IPS-18c (cell line): ENCODE results near the gene OPRPN.

Experiments
- H3K4me3 ChIP-seq: 2 replicates; pipeline ENCODE4 v1.7.0; 2013; ENCODE audit warnings: low read depth, mild to moderate bottlenecking, low read length, moderate library complexity; ENCODE audit not compliant: insufficient read depth
- H3K9me3 ChIP-seq: one replicate; pipeline ENCODE4 v1.6.1; 2013; ENCODE audit warnings: mild to moderate bottlenecking, low read length, moderate library complexity; ENCODE audit not compliant: control insufficient read depth, insufficient read depth

Gene OPRPN, protein sequence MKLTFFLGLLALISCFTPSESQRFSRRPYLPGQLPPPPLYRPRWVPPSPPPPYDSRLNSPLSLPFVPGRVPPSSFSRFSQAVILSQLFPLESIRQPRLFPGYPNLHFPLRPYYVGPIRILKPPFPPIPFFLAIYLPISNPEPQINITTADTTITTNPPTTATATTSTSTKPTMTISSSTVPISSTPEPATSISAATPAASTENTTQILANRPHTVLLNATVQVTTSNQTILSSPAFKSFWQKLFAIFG

DNA sequence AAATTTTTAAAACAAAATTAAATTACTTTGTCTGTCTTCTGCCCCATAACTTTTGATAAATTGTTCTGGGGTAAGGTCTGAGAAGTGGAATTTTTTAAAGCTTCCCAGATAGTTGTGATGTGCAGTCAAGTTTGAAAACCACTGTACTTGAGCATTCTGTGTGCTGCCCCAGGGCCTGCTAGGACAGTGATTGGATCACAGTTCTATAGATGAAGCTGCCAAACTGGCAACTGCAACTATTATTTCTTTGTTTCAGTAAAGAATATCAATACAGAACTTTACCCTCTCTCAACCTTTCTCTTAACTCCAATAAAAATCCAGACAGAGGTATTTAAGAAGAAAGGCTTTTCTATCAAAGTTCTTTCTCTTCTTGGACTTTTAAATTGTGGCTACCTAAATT is at the start of gene OPRPN:
Gene OPRPN, plus strand, starts transcription at position 361 of the 400 bp plus-strand sequence. CDS start 1,346 bp downstream, outside the sequence.
- H3K4me3 ChIP-seq = no peak within 1 kb of the TSS
- no peaks in the 10 kb centered on the region for H3K9me3 ChIP-seq

DNA sequence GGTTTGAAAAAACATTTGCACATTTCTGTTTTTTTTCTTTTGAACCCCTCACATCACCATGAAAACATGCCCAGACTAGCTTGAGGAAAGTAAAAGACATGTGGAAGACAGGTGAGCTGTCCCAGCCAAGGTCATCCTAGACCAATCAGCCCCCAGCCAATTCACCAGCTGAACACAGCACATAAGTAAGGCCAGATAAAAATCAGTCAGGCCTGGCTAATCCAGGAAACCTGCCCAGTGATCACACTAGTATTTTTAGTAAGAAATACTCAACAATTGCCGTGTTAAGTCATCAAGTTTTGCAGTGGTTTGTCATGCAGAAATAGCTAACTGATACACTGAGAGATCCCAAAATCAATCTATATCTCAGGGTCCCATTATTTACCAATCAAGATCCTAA is 41.6 kb upstream of the OPRPN start:
- Histone ChIP-seq H3K4me3 (no peak overlapping the region), H3K9me3 (no peaks in the 10 kb centered on the region)

DNA sequence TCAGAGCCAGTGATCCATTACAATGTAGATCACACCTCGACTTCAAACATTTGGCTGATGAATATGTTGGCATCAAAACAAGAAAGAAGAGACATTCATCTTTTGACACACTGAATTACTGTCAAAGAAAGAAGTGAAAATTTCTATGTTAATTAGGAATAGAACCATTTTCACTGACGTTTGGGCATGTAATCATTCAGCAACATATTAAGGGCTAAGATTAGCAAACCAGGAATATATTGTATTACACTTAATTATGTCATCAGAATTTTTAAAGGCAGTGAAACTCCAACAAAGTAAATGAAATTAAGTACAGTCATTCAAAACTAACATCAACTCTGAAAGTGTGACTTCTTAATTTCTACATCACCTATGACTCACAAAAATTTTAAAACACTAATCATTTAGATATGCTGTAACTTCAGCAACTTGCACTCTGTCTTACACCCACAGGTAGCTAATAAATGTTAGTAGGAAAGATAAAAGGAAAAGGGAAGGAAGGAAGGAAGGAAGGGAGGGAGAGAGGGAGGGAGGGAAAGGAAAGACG is 38.6 kb upstream of the OPRPN start:
- H3K9me3 ChIP-seq = no peaks in the 10 kb centered on the region
- H3K4me3 ChIP-seq = no peak overlapping the region

DNA sequence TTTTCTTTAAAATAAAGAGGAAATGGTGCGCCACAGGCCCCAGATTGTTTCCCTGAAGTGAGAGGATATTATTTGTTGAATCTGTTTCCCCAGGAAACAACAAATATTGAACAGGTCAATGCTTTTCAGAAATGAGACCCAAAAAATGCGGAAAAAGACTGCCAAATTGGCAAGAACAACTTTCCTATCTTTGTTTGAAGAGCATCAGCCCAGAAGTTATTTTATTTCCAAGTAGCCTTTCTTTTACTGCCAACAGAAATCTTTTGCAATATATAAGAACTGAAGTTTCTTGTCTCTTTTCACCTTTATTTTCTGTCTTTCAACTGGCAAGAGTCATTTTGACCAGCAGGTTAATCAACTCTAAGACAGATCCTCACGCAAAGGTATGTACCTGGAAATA is 37.3 kb upstream of the OPRPN start, which contains the start of gene SMR3A:
Gene SMR3A, plus strand, starts transcription at position 301 of the 400 bp plus-strand sequence. CDS start 1,356 bp downstream, outside the sequence.
- Histone ChIP-seq H3K9me3 (no peaks in the 10 kb centered on the region), H3K4me3 (no peak within 1 kb of the TSS)

DNA sequence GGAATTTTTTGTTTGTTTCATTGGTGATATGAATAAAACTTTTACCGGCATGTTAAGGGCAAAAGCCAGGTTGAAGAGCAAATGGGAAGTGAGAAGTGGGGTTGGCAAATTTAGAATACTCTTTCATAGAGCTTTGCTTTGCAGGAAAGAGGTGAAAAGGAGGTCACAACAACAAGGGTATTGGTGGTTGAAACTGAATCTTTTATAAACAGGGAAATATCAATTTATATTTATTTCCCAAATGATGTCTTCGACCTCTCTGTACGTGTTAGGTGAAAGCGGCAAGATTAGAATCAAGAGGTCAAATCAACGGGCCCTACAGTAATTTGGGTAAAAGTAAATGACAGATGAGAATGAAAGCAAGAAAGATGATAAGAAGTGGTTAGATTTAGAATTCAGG is 33.7 kb upstream of the OPRPN start:
- no peak overlapping the region for H3K4me3 ChIP-seq
- no peaks in the 10 kb centered on the region for H3K9me3 ChIP-seq

DNA sequence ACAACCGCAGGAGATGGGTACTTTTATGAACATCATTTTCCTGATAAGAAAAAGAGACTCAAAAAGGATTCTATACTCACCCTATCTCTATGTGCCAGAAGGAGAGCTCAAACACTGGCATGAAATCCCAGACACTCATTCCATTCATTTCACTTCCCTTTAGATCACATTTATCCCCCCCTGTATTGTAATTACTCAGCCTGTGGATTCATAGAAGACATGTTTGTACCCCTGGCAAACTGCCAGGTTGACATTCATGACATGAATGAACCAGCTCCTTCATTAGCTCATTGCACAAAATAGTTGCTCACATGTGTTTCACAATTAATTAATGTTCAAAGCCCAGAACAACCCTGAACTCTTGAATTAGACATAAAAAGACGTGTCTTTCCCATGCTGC is 32.3 kb upstream of the OPRPN start:
- no peaks in the 10 kb centered on the region for H3K9me3 ChIP-seq
- H3K4me3 ChIP-seq = no peak overlapping the region

DNA sequence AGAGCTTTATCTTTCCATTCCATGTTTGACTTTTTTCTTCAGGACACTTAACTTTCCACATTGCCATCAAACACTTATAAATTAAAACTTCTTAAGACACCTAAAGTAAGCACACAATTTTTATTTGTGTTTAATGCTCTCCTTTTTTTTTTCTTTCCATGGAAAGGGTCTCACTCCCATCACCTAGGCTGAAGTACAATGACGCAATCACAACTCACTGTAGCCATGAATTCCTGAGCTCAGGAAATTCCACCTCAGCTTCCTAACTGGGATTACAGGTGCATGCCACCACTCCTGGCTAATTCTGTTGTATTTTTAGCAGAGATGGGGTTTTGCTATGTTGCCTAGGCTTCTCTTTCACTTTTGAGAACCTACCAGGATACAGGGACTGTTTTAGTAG is 29.9 kb upstream of the OPRPN start:
- Histone ChIP-seq H3K4me3 (no peak overlapping the region), H3K9me3 (no peaks in the 10 kb centered on the region)

DNA sequence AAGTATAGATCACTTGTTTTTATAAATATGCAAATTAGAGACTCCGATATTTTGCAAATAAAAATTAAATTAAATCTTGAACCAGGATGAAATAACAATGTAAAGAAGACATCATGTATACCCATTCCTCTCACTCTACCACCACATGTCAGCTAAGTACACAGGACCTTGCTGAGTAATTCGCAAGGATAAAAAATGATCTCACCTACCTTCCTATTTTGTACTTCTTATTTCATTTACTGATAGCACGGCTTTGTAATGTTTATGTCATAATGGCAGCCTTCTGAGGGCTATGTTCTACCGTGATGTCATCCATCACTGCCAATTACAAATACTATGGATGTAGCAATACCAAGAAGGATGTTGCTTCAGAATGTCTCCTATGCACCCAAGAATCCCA is 25.8 kb upstream of the OPRPN start:
- no peaks in the 10 kb centered on the region for H3K9me3 ChIP-seq
- no peak overlapping the region for H3K4me3 ChIP-seq

DNA sequence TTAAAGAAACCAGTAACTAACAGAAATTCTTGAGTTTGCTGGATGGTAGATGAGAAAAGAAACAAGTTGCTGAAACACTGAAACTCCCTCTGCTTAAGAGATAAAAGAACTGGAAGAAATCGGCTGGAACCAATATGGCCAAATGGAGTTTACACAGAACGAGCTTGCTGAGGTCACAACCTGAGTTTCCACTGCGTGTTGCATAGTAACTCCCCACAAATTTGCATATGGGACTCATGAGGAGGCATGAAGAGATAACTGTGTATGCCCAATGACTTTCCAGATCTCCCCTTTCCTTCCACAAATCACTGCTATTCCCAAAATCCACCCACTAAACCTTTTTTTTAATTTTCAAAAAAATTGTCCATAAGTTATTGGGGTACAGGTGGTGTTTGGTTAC is 25.0 kb upstream of the OPRPN start:
- Histone ChIP-seq H3K4me3 (no peak overlapping the region), H3K9me3 (no peaks in the 10 kb centered on the region)

DNA sequence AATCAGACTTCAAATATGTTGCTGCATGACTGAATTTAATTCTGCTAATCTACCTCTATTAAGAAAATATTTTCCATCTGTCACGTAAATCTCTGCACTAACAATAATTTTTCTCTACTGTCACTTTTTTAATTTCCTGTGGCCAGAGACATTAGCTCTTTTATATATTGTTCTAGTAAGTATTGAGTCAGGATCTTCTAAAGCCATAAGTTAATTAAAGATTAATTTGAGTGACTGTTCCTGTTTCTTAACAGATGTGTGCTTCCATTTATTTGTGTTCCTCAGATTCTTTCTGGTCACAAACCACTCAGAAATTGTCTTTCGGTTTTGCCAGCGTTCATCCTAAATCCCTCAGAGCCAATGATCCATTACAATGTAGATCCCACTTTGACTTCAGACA is 17.2 kb upstream of the OPRPN start:
- Histone ChIP-seq H3K4me3 (no peak overlapping the region), H3K9me3 (no peaks in the 10 kb centered on the region)

DNA sequence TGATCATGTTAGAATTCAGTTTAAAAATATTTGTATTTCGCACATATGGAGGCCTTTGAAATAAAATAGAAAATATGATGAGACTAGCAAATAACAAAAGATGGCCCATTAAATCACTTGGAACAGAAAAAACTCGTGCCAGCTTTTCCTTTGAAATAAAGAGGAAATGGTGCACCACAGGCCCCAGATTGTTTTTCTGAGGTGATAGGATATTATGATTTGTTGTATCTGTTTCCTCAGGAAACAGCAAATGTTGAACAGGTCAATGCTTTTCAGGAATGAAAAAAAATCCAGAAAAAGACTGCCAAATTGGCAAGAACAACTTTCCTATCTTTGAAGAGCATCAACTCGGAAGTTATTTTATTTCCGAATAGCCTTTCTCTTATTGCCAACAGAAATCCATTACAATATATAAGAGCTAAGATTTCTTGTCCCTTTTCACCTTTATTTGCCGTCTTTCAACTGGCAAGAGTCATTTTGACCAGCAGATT is 15.0 kb upstream of the OPRPN start, which contains the start of gene SMR3B:
Gene SMR3B, plus strand, starts transcription at position 441 of the 491 bp plus-strand sequence. CDS start 1,380 bp downstream, outside the sequence.
- H3K9me3 ChIP-seq = no peaks in the 10 kb centered on the region

DNA sequence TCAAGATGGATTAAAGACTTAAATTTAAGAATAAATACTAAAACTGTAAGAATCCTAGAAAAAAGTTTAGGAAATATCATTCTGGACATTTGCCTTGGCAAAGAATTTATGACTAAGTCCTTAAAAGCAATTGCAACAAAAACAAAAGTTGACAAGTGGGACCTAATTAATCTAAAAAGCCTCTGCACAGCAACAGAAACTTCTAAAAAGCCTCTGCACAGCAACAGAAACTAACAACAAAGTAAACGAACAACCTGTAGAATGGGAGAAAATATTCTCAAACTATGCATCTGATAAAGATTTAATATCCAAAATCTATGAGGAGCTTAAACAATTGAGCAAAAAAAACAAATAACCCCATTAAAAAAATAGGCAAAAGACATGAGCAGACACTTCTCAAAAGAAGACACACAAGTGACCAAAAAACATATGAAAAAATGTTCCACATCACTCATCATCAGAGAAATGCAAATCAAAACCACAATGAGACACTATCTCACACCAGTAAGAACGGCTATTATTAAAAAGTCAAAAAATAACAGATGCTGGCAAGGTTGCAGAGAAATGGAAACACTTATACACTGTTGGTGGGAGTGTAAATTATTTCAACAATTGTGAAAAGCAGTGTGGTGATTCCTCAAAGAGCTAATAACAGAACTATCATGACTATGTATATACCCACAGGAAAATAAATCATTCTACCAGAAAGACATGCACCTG is 5.5 kb upstream of the OPRPN start:
- Histone ChIP-seq H3K9me3 (no peaks in the 10 kb centered on the region), H3K4me3 (no peak overlapping the region)

More for the DNA sequence above, 15.0 kb upstream of the OPRPN start, which contains the start of gene SMR3B:
- H3K4me3 ChIP-seq = no peak within 1 kb of the TSS

DNA sequence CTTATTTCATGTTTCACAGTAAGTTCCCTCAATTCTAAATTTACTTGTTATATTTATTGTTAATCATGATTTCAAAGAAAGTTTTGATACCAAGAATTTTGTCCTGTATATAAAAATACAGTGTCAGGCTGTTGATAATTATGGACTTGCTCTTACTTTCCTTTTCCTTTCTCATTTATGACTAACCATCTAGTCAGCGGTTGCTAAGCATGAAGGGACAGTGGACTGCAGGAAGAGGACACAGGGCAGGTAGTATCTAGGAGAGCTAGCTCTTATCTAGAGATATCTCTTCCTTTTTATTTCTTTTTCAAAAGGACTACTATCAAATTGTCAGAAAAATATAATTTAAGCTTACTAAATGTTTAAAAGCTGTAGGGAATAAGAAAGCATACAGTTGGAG is 1.6 kb downstream of the OPRPN start:
- H3K9me3 ChIP-seq = no peaks in the 10 kb centered on the region
- H3K4me3 ChIP-seq = no peak overlapping the region

DNA sequence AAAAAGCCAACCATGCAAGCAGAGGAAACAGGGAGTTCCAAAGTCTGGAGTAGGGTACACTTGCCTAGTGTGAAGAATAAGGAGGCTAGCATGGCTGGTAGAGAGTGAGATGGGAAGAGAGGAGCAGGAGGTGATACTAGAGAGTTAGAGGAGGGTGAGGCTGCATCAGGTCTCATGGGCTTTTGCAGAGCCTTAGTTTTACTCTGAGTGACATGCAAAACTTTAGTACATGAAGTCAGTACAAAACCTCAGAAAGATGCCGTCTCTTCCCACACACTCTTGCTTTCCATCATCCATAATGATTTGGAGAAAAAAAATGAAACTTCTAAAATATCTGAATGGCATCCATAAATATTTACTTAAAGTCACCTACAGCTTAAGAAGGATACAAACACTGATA is 5.0 kb downstream of the OPRPN start:
- Histone ChIP-seq H3K9me3 (no peaks in the 10 kb centered on the region), H3K4me3 (no peak overlapping the region)

DNA sequence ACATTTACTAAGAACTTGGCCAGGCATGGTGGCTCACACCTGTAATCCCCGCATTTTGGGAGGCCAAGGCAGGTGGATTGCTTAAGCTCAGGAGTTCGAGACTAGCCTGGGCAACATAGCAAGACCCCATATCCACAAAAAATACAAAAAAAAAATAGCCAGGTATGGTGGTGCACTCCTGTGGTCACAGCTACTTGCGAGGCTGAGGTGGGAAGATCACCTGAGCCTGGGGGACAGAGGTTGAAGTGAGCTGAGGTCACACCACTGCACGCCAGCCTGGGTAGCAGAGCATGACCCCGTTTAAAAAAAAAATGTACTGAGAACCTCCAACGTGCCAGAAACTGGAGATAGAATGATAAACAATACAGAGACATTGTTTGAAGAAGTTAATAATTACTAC is 8.0 kb downstream of the OPRPN start:
- H3K9me3 ChIP-seq = no peaks in the 10 kb centered on the region
- H3K4me3 ChIP-seq = no peak overlapping the region

DNA sequence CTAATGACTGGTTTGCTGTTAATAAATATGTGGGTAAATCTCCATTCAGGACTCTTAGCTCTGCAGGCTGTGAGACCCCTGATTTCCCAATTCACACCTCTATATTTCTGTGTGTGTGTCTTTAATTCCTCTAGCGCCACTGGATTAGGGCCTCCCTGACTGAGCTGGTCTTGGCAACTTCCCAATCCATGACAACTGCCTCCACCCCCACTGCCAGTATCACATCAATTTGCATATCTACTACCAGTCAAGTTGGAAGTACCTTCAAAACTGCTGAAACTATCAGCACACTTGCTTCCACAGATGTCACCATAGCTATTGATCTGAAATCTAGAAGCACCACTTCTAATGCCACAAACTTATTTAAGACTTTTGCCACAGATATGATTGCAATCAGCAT is 27.6 kb downstream of the OPRPN start:
- H3K9me3 ChIP-seq = peaks cover 3% of the 10 kb centered on the region

DNA sequence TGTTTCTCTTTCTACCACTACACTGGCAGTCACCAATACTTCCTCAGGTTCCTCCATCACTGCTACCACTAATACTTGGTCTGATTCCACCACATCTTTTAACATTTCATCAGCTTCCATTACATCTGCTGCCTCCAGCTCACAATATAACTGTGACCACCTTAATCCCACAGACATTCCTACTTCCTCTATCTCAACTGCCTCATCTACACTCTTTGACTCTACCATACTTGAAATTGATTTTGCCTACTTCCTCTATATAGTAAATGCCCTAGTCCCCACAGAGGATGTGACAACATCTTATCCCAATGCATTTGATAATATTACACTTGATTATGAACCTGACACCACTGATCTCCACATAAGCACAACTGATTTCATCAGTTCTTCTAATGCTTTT is 29.0 kb downstream of the OPRPN start:
- H3K4me3 ChIP-seq = no peak overlapping the region
- H3K9me3 ChIP-seq = peaks cover 3% of the 10 kb centered on the region

More for the DNA sequence above, 27.6 kb downstream of the OPRPN start:
- no peak overlapping the region for H3K4me3 ChIP-seq

DNA sequence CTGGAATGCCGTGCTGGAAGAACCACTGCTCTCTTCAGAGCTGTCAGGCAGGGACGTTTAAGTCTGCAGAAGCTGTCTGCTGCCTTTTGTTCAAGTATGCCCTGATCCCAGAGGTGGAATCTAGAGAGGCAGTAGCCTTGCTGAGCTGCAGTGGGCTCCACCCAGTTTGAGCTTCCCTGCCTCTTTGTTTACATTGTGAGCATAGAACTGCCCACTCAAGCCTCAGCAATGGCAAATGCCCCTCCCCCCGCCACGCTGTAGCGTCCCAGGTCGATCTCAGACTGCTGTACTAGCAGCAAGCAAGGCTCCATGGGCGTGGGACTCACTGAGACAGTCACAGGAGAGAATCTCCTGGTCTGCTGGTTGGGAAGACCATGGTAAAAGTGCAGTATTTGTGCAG is 39.5 kb downstream of the OPRPN start:
- no peak overlapping the region for H3K4me3 ChIP-seq
- H3K9me3 ChIP-seq = no peaks in the 10 kb centered on the region
